PC-3 (cell line): ENCODE data around the gene SLC39A11. TPM values are rescaled to one million over a fixed set of nuclear protein-coding genes. Genes with fewer than 3 reads are reported as not detected.

ENCODE experiments used
- ATAC-seq: fragments of 200-7000 bp; cut with Tn5 transposase; 2 replicates; pipeline ENCODE4 v1.9.1; 2020; ENCODE audit warnings: mild to moderate bottlenecking, moderate library complexity
- BruUV-seq: library from RNA; stranded (reverse); fragments of 400-500 nt; replicated peaks from 2 replicates; lab custom pipeline; 2021; lab: Mats Ljungman, UMichigan
- CTCF ChIA-PET: fragments of 300-600 bp; sonication (Branson Sonifier 250); formaldehyde crosslinking; loops from one replicate; lab custom pipeline; 2022; ENCODE audit warnings: antibody characterized with exemption; lab: Charles Lee
- POLR2A ChIA-PET: fragments of 300-600 bp; sonication (Branson Sonifier 250); formaldehyde crosslinking; loops from one replicate; lab custom pipeline; 2022; ENCODE audit warnings: antibody characterized with exemption; ENCODE audit not compliant: unreplicated experiment; lab: Charles Lee
- DNase-seq: peaks from one replicate; pipeline ENCODE4 v3.0.0-alpha.2; 2015
- H2AFZ ChIP-seq: fragments of 300-600 bp; sonication (generic); 2 replicates; pipeline ENCODE4 v1.6.0; 2016; ENCODE audit warnings: antibody characterized with exemption, low read length
- H3F3A ChIP-seq: fragments of 300-600 bp; sonication (generic); one replicate; pipeline ENCODE4 v1.6.0; 2017; ENCODE audit warnings: antibody characterized with exemption, low read length, control low read depth, mild to moderate bottlenecking; ENCODE audit not compliant: unreplicated experiment
- H3K27ac ChIP-seq: fragments of 300-600 bp; sonication (generic); 2 replicates; pipeline ENCODE4 v1.5.1; 2016; ENCODE audit warnings: mild to moderate bottlenecking, low read length
- H3K27me3 ChIP-seq: fragments of 300-600 bp; sonication (generic); 2 replicates; pipeline ENCODE4 v1.6.1; 2016; ENCODE audit warnings: low read length, mixed read lengths
- H3K36me3 ChIP-seq: fragments of 300-600 bp; sonication (generic); 2 replicates; pipeline ENCODE4 v1.6.1; 2016; ENCODE audit warnings: low read depth, mixed run types, low read length, mixed read lengths
- H3K4me1 ChIP-seq: fragments of 300-600 bp; sonication (generic); 2 replicates; pipeline ENCODE4 v1.5.1; 2016; ENCODE audit warnings: low read length; ENCODE audit not compliant: insufficient read depth
- H3K4me2 ChIP-seq: fragments of 300-600 bp; sonication (generic); 2 replicates; pipeline ENCODE4 v1.6.0; 2016; ENCODE audit warnings: low read length
- H3K4me3 ChIP-seq: fragments of 300-600 bp; sonication (generic); 2 replicates; pipeline ENCODE4 v1.5.1; 2016; ENCODE audit warnings: mild to moderate bottlenecking, low read length, mixed read lengths
- H3K79me2 ChIP-seq: fragments of 300-600 bp; sonication (generic); 2 replicates; pipeline ENCODE4 v1.6.1; 2017; ENCODE audit warnings: low read length, mixed read lengths
- H3K9ac ChIP-seq: fragments of 300-600 bp; sonication (generic); 2 replicates; pipeline ENCODE4 v1.6.0; 2016; ENCODE audit warnings: mild to moderate bottlenecking, low read length
- H3K9me2 ChIP-seq: fragments of 300-600 bp; sonication (generic); replicated peaks from 2 replicates; pipeline ENCODE4 v1.6.1; 2016; ENCODE audit warnings: mixed run types, low read length, mixed read lengths
- H3K9me3 ChIP-seq: fragments of 300-600 bp; sonication (generic); 2 replicates; pipeline ENCODE4 v1.6.1; 2016; ENCODE audit warnings: low read length, mixed read lengths
- H4K20me1 ChIP-seq: fragments of 300-600 bp; sonication (generic); 2 replicates; pipeline ENCODE4 v1.6.1; 2016; ENCODE audit warnings: low read length, mixed read lengths
- CTCF ChIP-seq: fragments of 300-600 bp; sonication (generic); conservative IDR thresholded peaks from 2 replicates; pipeline ENCODE4 v1.5.1; 2017; ENCODE audit warnings: antibody characterized with exemption, low read depth, mild to moderate bottlenecking, low read length
- EZH2 ChIP-seq: fragments of 300-600 bp; sonication (generic); IDR thresholded peaks from one replicate; pipeline ENCODE4 v1.6.1; 2017; ENCODE audit warnings: antibody characterized with exemption, mild to moderate bottlenecking, low read length; ENCODE audit not compliant: unreplicated experiment
- EZH2phosphoT487 ChIP-seq: fragments of 300-600 bp; sonication (generic); IDR thresholded peaks from 2 replicates; pipeline ENCODE4 v1.6.1; 2018; ENCODE audit warnings: mild to moderate bottlenecking, antibody characterized with exemption, low read length, borderline replicate concordance
- intact Hi-C: fragments of 100-400 bp; cut with micrococcal nuclease; formaldehyde crosslinking; loops from 2 replicates; pipeline ENCODE4 v1.9.0; 2023
- total RNA-seq: library from RNA; depleted of rRNA; stranded (reverse); fragments of >200 nt; gene quantifications from 2 replicates; pipeline ENCODE4 v1.2.3, GENCODE V29; 2014

The SLC39A11 gene
- total RNA-seq, 1 experiment from 2014 or later = 37.7 TPM

GRCh38 chr17:72811976-72812687 lies 280.4 kb downstream of the SLC39A11 start:
- no TSS peak for BruUV-seq

GRCh38 chr17:72810991-72811508 lies 281.4 kb downstream of the SLC39A11 start:
- Histone ChIP-seq H3F3A (no peaks in the 10 kb centered on the region), H4K20me1 (no peaks in the 10 kb centered on the region), H3K79me2 (no peaks in the 10 kb centered on the region), H3K27ac (no peak overlapping the region), H3K9me2 (no peaks in the 10 kb centered on the region), H3K27me3 (no peaks in the 10 kb centered on the region), H3K4me3 (no peak overlapping the region), H3K36me3 (no peaks in the 10 kb centered on the region), H3K9ac (no peak overlapping the region), H3K4me2 (no peak overlapping the region), H2AFZ (no peak overlapping the region), H3K9me3 (no peaks in the 10 kb centered on the region), H3K4me1 (peaks cover 5% of the 10 kb centered on the region; the same call in 1 of the 2 replicates)
- TF ChIP-seq EZH2 (no peak), EZH2phosphoT487 (no peak), CTCF (no peak)
- intact Hi-C loops = no loop called here
- BruUV-seq = no TSS peak
- no peak for DNase-seq
- POLR2A ChIA-PET = no interaction called here
- no peak for ATAC-seq
- CTCF ChIA-PET = no interaction called here

More at GRCh38 chr17:72811976-72812687, 280.4 kb downstream of the SLC39A11 start:
- H3K9ac ChIP-seq = no peak overlapping the region
- peaks cover 5% of the 10 kb centered on the region; the same call in 1 of the 2 replicates for H3K4me1 ChIP-seq
- no peak overlapping the region for H3K4me2 ChIP-seq
- no peak overlapping the region for H2AFZ ChIP-seq
- ATAC-seq (no peak), DNase-seq (no peak)
- intact Hi-C loops = no loop called here
- no peaks in the 10 kb centered on the region for H4K20me1 ChIP-seq
- no peaks in the 10 kb centered on the region for H3K79me2 ChIP-seq
- ChIA-PET CTCF (interaction anchor here (0.6 to 0.7 kb wide), 2 partner anchors 168 to 348 kb away, joined by 3 to 12 read pairs; no protein-coding TSS in a partner anchor), POLR2A (no interaction called here)
- no peak overlapping the region for H3K27ac ChIP-seq
- H3K9me3 ChIP-seq = no peaks in the 10 kb centered on the region
- H3K4me3 ChIP-seq = no peak overlapping the region
- no peaks in the 10 kb centered on the region for H3K27me3 ChIP-seq
- no peaks in the 10 kb centered on the region for H3K9me2 ChIP-seq
- no peaks in the 10 kb centered on the region for H3K36me3 ChIP-seq
- no peak for TF ChIP-seq EZH2phosphoT487
- TF ChIP-seq EZH2 = no peak
- TF ChIP-seq CTCF = no peak
- no peaks in the 10 kb centered on the region for H3F3A ChIP-seq

- H3K27ac ChIP-seq = no peak overlapping the region
- no peaks in the 10 kb centered on the region for H3K4me1 ChIP-seq
- no peak for DNase-seq
- H3K9ac ChIP-seq = no peak overlapping the region
- ChIA-PET CTCF (no interaction called here), POLR2A (no interaction called here)
- ATAC-seq = no peak
- no peak overlapping the region for H3K4me3 ChIP-seq
- no peaks in the 10 kb centered on the region for H3K27me3 ChIP-seq
- no peaks in the 10 kb centered on the region for H3K9me2 ChIP-seq
- no peaks in the 10 kb centered on the region for H3F3A ChIP-seq
- BruUV-seq = no TSS peak
- H4K20me1 ChIP-seq = no peaks in the 10 kb centered on the region
- H3K79me2 ChIP-seq = no peaks in the 10 kb centered on the region
- H2AFZ ChIP-seq = no peak overlapping the region
- intact Hi-C loops = no loop called here
- no peaks in the 10 kb centered on the region for H3K9me3 ChIP-seq
- H3K36me3 ChIP-seq = no peaks in the 10 kb centered on the region
- no peak for TF ChIP-seq CTCF
- no peak for TF ChIP-seq EZH2phosphoT487
- no peak for TF ChIP-seq EZH2
- no peak overlapping the region for H3K4me2 ChIP-seq
These were observed 286.5 kb downstream of the SLC39A11 start for GRCh38 chr17:72806011-72806410.
